Lung microvascular endothelial cell (primary cell): ENCODE results near the gene BLNK. TPM values are rescaled to one million over a fixed set of nuclear protein-coding genes. Genes with fewer than 3 reads are reported as not detected.

Source experiments
- DNase-seq, 2 donors: peaks; one replicate each; pipeline versions ENCODE4 v3.0.0 to v3.0.0-alpha.2; 2010; ENCODE audit warnings: low read depth in 2 of 2
- total RNA-seq: library from RNA; depleted of rRNA; stranded (reverse); fragments of >200 nt; gene quantifications from 2 replicates; pipeline ENCODE4 v1.2.1, GENCODE V29; 2014

The BLNK gene
- total RNA-seq, 1 donor from 2014 or later: not detected

DNA sequence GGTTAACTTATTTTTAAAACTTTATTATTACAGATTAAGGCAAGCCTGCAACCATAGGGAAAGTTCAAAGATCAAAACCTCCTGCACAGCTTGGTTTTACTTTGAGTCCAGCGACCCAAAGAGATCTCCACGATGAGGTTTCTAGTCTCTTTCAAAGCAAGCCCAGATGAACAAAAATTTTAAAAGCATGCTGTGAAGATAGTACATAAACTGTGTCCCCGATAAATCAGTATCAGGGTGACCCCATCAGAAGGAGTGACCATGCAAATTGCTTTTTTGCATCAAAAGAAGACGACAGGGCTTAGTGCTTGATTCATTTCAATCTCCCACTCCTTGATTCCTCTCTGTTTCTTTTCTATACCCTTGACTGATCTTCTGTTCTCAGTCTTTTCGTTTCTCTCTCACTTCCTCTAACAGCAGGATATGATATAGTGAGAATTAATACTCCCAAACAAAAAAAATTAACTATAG is 16.8 kb upstream of the BLNK start:
- DNase-seq: no peak

DNA sequence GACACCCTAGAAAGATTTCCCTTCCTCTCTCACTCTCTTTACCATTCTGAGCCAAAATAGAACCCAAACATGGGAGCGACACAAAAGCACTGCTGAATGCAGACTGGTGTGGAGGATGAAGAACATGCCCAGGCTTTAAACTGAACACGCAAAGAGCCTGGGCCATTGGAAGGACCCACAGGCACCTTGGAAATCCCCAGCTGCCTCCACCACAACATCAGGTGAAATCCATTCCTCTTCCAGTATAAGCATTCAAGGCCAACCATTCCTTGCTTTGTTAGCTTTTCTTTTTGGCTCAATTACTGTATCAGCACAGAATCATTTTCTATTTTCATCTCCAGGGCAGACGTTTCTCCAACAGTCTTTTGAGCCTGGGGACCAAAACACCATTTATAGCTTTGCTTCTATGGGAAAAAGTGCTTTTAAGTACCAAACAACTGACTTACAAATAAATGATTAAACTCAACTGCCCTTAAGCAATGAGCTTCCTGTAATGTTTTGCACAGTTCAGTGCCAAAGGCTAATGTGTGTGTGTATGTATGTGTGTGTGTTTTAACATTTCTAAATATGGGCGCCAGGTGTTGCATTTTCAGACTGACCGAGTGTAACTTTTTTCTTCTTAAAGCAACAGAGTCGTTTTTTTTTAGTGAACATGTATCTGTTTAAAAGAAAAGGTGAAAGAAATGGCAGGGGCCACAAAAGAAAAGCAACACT is 16.2 kb upstream of the BLNK start:
- no peak for DNase-seq

DNA sequence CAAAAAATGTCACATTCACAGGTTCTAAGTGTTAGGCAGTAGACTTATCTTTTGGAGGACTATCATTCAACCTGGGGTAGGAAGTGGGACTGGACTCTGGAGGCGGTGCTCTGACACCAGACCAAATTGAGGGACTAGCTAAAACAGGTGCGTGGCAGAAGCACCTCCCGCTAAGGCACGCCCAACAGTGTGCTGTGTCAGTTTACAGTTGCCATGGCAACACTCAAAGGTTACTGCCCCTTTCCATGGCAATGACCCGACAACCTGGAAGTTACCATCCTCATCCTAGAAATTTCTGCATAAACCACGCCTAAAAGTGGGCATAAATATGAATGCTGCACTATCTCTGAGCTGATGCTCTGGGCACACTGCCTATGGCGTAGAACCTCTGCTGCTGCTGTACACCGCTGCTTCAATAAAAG is 14.0 kb upstream of the BLNK start:
- DNase-seq: no peak

DNA sequence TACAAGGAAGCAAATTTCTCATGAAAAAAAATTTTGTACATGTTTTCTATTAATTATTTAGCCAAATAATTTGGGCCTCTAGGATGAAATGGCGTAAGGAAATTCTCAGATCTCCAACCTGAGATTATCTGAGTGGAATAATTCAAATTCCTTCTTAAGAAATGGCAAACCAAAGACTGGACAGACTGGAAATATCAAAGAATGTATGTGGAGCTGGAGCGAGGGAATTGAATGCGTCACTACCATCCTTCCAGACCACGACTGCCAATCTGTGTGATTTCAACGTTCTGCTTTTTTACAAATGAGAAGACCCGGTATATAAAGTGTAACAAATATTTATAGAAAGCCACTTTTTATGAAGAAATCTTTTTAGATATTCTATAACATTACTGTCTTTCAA is 12.4 kb upstream of the BLNK start:
- DNase-seq: no peak

DNA sequence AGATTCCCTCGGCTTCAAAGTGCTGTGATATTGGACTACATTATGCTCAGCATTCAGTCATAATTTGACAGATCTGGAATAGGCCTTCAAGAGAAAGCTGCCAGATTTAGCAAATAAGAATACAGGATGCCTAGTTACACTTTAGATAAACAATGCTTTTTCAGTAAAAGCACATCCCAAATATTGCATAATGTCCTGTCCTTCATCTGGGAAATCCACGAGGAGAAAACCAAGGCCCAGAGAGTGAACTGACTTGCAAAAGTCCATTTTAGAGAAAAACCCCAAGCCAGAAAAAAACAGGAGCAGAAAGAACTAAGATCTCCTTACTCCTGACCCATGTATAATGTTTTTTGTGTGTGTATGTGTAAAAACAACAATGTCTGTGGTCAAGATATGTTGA is 12.0 kb upstream of the BLNK start:
- no peak for DNase-seq

DNA sequence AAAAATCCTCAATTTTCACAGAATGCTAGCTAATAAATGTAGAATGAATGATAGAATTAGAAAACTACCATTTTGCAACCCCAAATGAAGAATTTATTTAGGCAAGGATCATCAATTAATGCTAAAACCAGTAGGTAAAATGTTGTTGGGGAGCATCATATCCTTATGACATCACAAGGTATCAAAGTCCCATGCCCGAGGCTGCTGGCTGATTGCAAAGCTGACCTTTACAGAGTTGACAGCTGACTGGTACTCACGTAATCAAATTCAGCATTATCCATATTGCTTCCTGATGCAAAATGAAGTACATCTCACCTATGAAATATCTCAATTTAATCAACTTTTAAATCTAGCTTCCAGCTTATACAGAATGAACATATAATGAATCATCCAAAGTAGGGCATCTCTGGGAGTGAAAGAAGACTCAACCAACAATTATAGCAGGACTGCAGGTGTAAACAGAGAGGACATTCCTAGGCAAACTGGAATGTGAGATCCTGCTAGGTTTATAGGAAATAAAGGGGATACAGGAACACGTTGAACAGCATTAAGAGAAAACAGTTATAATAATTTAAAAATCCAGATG is 10.2 kb upstream of the BLNK start:
- no peak for DNase-seq

DNA sequence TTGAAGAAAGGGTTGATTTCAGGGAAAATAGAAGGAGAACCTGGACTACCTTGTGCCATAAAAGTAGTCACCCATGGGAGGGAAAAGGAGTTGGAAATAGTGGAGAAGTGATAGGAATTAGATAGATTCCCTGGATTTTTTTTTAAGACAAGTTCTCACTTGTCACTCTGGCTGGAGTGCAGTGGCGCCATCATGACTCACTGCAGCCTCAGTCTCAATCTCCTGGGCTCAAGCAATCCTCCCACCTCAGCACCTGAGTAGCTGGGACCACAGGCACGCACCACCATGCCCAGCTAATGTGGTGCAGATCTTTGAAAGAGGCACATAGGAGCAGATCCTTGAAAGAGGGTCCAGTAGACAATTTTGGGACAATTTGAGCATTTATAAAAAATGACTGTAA is 9.5 kb upstream of the BLNK start:
- no peak for DNase-seq

DNA sequence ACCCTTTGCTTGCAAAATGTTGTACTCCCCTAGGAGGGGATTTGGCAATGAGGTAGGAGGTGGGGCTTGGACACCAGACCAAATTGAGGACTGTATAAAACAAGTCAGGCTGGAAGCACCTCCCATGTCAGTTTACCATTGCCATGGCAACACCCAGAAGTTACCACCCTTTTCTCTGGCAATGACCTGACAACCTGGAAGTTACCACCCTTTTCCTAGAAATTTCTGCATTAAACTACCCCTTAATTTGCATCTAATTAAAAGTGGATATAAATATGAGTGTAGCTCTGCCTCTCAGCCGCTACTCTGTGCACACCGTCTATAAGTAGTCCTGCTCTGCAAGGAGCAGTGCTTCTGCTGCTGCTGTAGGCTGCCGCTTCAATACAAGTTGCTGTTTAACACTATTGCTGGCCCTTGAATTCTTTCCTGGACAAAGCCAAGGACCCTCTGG is 7.8 kb upstream of the BLNK start:
- no peak for DNase-seq

DNA sequence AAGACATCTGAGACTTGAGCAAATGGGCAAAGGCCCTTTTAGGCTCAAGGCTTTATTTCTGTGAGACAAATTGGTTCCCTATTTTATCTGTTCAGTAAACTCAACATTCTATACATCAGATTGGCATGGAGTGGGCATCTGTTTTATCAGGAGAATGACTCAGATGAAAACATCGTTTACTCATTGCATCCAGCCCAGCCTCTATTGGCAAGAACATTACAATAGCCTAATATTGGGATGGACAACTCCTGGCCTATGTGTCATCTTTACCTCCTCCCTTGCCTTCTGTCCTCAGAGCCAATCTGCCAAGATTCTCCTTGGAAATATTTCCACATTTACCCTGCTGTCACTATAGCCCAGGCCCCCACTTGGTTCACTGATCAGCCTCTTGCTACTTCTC is 5.5 kb upstream of the BLNK start:
- no peak for DNase-seq

DNA sequence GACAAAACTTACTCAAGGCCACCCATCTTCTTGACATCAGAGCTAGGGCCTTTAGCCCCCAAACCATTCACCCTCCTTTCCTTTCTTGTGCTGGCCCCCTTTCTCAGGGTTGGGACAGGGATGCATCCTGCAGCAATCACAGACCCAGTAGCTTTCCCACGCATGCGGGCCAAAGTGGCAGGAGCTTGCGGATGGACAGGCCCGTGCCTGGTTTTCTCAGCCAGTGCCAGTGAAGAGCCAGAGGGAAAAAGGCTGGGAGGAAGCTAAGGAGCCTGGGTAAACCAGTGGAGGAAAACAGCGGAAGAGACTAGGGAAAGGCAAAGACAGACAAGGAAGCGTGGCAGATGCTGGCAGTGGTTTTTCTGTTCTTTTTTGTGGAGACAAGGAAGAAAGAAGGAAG is 5.1 kb upstream of the BLNK start:
- no peak for DNase-seq

DNA sequence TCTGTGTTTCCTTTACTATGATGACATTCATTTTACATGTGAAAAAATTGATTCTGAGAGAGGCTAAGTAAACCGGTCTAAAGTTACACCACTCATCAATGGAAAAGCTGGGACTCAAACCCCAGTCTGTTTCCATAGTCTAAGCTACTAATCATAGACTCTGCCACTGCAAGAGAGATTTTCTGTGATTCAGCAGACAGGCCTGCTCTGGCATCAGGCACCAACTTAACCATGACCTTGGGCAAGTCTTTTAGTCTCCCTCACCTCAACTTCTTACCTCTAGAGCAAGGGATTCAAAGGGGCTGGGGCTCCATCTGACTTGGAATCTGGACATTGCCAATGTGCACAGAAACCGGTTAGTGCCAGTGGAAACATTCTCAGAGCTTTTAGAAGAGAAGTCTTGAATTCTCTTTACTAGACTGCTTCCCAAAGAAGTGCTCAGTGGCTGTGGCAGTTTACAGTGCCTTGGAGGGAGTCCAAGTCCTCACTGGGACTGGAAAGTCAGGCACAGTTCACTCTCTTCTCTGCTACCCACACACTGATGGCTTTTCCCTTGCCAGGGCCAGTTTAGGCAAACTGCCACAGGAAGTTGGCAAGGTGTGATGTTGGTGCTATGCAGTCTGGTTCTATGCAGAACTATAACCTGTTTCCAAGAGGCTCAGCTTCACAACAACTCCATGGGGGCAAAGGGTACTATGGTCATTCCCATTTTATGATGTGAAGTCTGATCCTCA is 4.5 kb upstream of the BLNK start:
- DNase-seq: no peak

DNA sequence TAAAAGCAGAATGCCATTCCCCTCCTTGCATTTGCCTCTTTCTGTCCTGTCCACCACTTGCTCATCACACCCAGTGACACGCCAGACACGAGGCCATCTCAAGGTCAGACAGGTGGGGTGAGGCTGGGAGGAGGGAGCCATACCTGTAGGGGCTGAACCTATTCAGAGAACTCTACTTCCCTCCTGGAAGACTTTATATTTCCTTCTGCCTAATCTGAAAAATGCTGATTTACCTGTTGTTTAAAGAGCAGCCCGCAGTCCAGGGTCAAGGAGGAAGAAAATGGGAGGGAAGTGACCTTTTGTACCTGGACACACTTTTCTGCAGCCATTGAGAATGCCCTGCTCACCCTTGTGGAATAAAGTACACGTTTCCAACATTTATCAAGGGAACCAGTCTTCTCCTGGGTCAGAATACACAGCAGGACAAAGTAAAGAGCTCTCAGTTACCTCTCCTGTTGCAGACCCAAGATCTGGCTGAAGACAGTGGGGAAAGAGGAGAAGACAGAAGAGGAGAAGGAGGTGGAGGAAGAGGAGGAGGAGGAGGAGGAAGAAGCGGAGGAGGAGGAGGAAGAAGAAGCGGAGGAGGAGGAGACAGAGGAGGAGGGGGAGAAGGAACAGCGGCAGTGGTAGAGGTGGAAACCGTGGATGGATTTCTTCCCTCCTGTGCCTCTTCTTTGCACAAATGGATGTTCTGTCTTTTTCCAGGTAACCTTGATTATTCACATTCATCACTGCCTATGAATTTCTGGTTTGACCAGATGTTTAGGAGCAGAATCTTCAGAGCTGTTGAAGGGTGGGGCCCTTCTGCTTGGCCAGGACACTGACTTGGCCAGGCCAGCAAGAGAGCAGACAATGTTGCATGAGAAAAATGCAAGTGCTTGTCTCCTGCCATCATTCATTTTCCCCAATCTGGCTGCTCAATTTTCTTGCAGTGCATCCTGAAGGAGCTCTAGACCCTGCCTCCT is 1.2 kb upstream of the BLNK start:
- no peak for DNase-seq

DNA sequence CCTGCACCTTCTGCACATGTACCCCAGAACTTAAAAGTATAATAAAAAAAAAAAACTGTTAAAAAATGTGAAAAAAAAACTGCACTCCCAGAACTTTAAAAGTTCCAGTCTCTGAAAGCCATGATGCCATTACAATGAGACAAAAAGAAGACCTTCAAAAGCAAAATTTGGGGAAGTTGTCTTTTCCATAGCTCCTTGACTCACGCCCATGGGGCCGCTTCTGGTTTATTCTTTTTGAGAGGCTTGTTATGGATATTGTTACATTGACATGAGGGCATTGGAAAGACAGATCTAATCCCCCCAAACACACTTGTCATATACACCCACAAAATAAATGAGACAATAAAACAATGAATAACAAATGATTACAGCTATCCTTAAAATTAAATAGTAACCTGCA is 798 bp downstream of the BLNK start:
- DNase-seq: no peak

DNA sequence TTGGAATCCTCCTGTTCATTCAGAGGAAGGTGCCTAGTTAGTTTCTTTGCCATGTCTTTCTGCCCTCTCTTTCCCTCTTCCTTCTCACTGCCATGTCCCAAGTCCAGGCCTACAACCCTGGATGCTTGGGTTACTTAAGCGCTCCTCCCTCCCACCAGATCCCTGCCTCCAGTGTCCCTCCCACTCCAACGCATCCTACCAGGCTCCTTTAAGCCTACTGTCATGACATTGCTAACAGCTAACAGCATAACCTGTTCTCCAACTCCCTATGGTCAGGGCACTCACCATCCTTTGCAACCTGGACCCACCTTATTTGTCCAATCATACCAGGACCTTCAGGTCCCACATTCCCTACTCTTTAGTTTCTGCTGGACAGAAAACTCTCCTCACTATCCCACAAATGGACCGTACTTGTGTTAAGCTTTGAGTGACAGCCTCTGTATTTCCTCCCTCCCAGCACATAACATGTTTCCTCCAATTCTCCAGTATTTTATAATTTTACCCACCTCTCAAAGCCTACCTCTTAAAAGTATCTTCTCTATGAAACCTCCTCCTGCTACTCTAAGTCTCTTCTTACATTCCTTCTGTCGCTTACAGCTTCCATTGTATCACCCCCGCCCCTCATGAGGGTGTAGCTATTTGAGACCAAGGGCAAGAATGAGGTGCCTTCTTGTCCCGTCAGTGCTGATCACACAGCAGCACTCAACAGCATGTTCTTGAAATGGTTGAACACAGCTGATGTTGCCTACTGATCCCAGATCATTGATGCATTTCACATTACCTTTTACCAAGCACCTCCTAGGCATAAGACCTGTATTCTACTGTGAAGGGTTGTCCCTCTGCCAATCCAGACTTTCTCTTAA is 1.7 kb downstream of the BLNK start:
- no peak for DNase-seq

DNA sequence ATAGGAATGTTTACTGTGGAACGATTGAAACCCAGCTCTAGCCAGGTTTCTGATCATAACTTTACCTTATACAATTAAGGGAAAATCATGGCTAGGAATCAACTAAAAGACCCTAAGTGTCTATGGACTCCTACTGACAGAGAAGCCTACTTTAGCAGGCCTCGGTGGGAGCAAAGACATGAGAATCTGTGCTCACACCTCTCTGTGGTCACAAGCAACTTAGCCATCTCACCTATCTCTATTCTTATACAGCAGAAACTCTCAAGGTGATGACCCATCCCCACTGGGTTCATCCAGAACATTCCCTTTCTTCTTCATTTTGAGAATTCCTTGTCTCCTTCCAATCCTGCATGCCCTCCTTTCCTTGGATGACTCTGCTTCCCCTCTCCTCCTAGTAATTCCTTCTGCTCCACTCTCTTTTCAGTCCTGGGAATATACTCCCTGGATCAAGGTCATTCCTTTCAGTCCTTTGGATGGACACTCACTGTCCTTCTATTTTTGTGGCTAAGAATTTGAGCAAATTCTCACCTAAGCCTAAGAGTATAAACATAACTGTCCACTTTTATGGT is 2.9 kb downstream of the BLNK start:
- DNase-seq: no peak

DNA sequence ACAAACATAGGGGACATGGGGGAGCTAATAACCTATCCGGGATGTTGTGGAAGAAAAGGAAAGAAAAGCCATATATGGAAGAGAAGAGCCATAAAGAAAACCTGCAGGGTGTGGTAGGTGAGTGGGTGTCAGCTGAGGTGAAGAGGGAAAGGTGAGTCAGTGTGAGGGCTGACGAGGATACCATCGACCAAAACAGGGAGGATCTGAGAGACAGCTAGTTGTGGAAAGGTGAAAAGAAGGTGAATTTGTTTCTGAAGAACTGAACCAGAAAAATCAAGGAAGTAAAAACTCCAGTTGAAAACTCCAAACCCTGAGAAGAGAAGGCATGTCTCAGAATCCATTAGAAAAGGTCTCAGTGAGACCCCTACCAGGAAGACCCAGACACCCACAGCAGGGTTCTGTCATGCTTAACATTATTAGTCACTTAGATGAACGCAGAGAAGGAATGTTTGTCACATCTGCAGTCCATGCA is 4.1 kb downstream of the BLNK start:
- no peak for DNase-seq

DNA sequence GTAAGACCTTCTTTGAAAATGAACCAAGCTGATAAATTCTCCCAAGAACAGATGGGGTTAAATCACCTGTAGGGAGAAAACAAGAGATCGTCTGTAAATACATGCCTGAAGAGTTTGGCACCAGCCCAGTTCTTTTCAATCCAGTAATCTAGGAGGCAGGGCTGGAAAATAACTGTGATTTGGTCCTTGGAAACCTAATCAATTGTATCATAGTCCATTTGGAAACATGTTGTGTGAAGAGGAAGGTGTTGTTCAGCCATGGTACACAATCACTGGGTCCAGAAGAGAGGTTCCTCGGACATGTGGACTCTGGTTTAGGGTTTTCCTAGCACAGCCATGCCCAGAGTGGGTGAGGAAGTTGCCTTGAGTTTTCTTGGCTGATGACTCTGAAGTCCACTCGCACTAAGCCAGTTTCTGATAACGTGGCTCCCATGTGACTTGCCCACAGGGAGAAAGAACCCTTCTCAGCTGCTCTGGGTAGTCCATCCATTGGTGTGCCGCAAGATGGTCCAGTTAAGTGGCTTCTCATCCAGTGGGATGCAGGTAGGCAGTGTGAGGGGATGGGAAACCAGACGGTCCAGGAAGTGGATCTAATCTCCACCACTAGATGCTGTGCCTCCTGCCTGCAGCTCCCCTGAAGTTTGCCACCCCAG is 5.1 kb downstream of the BLNK start:
- no peak for DNase-seq

DNA sequence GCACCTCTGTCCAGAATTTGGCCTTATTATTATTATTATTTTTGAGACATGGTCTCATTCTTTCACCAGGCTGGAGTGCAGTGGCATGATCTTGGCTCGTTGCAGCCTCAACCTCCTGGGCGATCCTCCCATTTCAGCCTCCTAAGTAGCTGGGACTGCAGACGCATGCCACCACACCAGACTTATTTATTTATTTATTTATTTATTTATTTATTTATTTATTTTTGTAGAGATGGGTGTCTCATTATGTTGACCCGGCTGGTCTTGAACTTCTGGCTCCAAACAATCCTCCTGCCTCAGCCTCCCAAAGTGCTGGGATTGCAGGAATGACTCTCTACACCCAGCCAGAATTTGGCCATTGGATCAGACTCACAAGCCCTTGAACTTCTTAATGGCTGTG is 6.4 kb downstream of the BLNK start:
- DNase-seq: no peak

DNA sequence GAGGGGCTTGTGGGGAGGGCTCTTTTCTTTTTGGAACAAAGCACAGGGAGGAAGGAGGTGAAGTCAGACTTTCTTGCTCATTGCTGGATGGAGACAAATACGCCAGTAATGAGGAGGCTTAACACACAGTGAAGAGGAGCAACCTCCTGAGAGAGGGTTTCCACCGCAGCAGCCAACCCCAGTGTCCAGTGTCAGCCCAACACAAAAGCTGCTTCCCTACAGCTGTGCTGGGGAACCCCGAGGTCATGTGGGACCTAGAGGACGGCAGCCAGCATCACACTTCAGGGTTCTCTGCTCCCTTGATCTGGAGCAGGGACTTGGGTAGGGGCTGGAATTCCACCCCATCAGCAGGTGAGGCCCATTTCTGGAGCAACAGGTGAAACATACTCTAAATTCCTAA is 7.7 kb downstream of the BLNK start:
- DNase-seq: no peak

DNA sequence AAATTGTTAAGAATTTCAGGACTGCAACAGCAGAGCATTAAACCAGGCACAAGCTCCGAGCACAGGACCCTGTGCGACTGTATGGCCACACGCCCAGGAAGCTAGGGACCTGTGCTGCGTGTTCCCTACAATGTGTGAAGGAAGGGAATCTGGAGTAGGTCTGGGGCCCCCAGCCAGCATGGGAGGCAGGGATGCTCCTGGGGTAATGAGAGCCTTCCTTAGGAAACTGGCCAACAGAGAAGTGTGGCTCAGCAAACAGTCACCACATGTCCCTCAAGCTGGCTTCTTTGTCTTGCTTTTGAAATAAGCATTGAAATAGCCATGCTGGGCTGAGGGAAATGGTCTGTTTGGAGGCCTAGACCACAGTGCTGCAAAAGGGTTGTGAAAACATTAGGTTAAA is 8.2 kb downstream of the BLNK start:
- DNase-seq: no peak
